NCI-H1105 treated with DMSO at 0.1 percent for 48 hours (cell line): ENCODE results near the gene OR2D2.
"Not testable (repeated sequence)": the region's sequence is repeated elsewhere in the genome, so short reads cannot be mapped to it uniquely, and the experiment has no call there.

Source experiments
- DNase-seq: peaks from one replicate; lab custom pipeline; 2025; lab: John Stamatoyannopoulos, UW

OR2D2 gene

DNA sequence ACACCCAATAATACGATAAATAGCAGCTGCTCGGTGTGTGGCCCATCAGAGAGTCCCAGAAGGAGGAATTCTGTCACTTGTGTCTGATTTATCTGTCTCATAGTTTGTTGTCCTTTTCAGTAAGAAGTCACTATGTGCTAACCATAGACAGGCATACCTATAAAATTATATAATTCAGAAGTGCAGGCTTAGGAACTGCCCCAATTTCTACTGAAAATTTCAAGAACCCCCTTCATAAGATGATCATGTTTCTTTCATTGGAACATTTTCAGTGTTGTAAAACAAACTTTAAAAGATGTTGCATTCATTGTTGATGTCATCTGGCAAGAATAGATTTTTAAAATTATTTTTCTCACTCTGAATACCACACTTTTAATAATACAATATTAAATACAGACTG, at the start of gene OR2D2:
TSS of gene OR2D2 (minus strand) at position 101 of the 400 bp plus-strand sequence. CDS start at position 101, 0 bp downstream.
- DNase-seq: no peak

DNA sequence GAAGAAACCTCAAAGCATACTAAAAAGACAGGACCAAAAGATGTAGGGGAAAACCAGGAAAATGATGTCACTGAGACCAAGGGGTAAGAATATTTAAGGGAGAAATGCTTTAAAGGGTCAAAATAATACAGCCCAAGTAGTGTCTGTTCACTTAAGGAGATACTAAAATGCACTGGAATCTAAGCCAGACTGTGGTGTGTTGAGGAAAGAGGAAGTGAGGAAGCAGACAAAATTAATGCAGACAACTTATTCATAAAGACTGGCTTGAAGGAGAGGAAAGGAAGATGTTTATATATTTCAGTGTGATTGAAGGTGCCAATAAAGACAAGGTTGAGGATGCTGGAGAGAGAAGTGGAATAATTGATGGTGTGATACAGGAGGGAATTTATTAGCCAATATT, 49.7 kb upstream of the OR2D2 start:
- DNase-seq: no peak

DNA sequence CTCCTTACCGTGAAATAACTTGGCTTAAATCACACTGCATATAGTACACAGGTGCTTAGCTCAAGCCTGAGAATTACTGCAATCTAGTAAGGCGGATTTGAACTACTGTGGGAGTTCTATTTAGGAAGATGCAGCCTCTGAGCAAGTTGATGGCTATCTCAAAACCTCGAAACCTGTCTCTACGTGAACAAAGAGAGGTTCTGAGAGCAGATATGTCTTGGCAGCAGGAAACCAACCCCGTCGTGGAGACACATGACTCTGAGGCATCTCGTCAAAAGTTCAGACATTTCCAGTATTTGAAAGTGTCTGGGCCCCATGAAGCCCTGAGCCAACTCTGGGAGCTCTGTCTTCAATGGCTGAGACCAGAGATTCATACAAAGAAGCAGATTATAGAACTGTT, 39.8 kb upstream of the OR2D2 start:
- no peak for DNase-seq

DNA sequence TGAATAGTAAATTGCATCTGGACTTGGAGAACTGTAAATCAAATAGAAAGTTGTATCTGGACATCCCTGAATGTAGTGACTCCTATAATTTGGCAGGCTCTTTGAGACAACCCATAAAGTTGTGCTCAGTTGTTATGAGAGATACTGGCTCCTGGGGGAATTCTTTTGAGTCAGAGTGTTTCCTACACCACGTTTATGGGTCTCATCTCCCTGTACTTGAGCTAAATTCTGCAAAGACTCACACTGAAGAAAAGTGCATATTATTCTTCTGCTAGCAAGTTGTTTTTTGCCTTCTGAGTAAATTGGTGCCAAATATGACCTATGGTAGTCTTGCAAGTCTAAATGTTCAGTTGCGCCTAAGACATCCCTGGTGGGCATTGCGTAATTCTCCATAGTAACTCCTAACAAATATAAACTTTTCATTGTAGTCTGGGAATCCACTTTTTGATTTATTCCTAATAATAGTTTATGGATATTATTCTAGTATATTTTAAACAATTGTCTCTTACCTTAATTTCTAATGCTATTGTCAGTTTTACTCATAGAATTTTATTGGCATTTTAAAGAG, 38.9 kb upstream of the OR2D2 start:
- no peak for DNase-seq

DNA sequence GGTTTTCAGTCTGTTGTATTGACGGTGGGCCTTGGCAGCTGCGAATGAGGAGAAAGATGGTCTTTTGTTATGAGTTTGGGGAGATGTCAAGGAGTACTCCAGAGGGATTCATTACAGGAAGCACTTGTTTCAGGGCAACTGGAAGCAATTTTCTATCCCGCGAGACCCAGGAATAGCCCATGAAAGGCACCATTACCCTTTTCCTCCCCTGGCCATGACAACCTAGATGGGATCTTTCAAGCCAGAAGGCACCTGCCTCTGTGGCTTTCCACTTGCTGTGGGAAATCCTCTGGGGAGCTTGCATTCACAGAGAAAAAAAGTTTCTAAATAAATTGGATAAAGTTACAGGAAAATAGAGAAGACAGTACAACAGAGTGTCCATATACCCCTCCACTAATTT, 36.6 kb upstream of the OR2D2 start:
- peak; percentile 24 for DNase-seq

- peak; percentile 90 for DNase-seq
These were observed 34.8 kb upstream of the OR2D2 start for GRCh38 chr11:6927030-6927617.

GRCh38 chr11:6926208-6927029, 34.1 kb upstream of the OR2D2 start, which contains the start of gene ZNF215:
Gene ZNF215, plus strand, starts transcription at chr11:6926426. Its CDS starts 5,847 bp downstream, at chr11:6932273.
- peak; percentile 62 for DNase-seq

- no peak for DNase-seq
These were observed 33.4 kb upstream of the OR2D2 start for GRCh38 chr11:6925636-6926207.

DNA sequence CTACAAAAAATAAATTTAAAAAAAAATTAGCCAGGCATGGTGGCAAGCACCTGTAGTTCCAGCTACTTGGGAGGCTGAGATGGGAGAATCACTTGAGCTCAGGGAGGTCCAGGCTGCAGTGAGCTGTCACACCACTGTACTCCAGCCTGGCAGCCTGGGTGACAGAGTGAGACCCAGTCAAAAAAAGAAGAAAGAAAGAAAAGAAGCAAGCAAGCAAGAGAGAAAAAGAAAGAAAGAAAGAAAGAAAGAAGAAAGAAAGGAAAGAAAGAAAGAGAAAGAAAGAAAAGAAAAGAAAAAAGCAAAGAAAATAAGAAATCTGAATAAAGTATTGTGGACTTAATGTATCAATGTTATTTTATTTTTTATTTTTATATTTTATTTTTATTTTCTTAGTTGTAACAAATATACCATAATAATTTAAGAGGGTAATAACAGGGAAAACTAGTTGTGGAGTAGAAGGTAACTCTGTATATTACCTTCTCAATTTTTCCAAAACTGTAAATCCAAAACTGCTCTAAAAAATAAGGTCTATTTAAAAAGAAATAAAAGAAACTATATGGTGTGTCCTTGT, 32.8 kb upstream of the OR2D2 start:
- no peak for DNase-seq

DNA sequence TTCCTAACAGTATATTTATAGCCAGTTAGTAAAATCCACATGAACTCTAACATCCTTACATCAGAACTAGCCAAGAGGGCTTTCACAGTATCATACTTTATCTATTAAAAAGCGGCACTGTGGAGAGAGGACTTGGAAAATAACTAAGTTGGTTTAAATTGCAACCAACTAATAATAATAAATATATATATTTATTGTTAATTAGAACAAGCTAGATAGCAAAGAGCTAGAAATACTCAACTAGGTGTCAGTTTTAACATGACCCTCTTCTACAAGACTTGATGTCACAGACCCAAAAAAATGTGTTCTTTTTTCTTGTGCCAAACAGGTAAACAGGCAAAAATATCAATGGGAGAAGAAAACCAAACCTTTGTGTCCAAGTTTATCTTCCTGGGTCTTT, 28.4 kb upstream of the OR2D2 start, which contains the start of gene OR2D3:
TSS of gene OR2D3 (plus strand) at position 301 of the 400 bp plus-strand sequence. CDS start at position 301, 0 bp downstream.
- DNase-seq: no peak

DNA sequence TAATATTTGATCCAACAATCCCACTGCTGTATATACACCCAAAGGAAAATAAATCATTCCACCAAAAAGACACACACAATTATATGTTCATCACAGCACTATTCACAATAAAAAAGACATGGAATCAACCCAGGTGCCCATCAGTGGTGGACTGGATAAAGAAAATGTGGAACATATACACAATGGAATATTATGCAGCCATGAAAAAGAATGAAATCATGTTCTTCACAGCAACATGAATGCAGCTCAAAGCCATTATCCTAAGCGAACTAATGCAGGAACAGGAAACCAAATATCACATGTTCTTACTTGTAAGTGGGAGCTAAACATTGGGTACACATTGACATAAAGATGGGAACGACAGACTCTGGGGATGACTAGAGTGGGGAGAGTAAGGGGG, 27.4 kb upstream of the OR2D2 start:
- no peak for DNase-seq

GRCh38 chr11:6911948-6912347, 19.6 kb upstream of the OR2D2 start:
- no peak for DNase-seq

DNA sequence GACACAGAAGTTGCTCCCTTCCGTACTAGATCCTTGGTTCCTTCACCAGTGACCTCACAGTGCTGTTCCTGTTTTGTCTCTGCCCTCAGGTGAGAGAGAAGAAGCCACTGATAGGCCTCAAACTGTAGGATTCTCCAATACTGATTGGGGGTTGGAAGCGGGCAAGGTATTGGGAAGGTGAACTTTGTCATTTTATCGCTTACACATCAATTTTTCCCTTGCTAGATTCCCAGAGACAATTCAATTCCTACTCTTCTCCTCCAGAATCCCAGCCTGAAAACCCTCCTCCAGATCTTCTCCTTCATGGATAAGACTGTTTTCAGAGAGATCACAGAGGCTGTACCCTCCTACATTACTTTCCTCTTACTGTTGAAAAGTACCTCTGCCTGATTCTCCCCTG, 19.1 kb upstream of the OR2D2 start:
- no peak for DNase-seq

DNA sequence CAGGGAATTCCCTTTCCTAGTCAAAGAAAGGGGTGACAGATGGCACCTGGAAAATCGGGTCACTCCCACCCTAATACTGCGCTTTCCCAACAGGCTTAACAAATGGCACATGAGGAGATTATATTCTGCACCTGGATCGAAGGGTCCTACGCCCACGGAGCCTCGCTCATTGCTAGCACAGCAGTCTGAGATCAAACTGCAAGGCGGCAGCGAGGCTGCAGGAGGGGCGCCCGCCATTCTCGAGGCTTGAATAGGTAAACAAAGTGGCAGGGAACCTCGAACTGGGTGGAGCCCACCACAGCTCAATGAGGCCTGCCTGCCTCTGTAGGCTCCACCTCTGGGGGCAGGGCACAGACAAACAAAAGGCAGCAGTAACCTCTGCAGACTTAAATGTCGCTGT, 12.5 kb upstream of the OR2D2 start:
- DNase-seq: not testable (repeated sequence)

DNA sequence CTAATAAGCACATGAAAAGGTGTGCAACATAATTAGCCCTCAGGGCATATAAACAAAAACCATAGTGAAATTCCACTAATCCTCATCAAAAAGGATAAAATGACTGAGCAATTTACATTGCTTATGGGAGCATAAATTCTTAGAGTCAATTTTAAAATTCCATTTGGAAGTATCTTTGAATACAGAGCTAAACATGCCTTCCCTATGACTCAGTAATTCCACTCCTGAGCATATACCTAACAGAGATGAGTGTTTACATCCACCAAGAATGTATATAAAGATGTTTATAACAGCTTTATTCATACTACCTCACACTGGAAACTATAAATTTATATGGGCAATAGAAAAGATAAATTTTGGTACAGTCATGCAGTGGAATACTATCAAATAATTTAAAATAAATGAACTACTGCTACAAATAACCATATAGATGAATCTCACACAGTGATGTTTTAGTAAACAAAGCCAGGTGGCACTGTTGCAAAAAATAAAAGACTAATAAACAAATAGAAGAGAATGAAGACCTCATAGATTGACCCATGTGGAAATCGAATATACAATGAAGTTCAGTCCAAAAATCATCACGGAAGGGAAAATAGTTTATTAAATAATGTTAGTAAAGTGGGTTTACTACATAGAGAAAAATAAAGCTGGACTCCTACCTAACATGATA, 8.2 kb upstream of the OR2D2 start:
- no peak for DNase-seq

DNA sequence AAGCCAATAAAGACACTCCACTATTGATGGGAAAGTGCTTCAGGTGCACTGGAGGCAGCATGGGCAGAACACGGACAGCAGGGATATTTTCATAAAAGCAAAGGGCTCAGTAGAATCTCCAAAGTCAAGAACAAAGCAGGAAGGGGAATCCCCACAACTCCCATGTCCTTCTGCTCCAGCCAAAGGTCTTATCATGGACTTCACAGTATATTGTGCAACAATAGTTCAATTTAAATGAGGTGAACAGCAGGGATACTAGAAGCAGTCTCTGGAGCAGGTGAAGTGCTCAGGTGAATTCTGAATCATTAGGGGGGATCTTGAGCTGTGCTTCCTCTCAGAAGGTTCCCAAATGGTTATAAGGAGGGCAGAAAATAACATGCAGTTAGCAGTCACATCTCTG, 6.6 kb upstream of the OR2D2 start:
- DNase-seq: no peak

DNA sequence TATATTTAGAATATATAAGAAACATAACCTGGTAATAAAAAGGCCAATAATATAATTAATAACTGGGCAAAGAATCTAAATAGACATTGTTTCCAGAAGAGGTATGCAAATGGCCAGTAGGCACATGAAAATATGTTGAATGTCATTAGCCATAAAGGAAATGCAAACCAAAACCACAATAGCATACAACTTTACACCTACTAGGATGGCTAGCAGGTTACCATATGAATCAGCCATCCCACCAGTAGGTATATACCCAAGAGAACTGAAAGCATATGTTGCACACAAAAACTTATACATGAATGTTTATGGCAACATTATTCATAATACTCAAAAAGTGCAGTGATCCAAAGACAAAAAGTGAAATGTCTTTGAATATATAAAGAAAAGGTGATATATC, 2.7 kb upstream of the OR2D2 start:
- no peak for DNase-seq

GRCh38 chr11:6894097-6894496, 1.8 kb upstream of the OR2D2 start:
- no peak for DNase-seq

- DNase-seq: no peak
These were observed 2.5 kb downstream of the OR2D2 start for GRCh38 chr11:6889835-6890234.

- no peak for DNase-seq
These were observed 3.5 kb downstream of the OR2D2 start for GRCh38 chr11:6888830-6889229.

- not testable (repeated sequence) for DNase-seq
These were observed 4.6 kb downstream of the OR2D2 start for GRCh38 chr11:6887711-6888110.

DNA sequence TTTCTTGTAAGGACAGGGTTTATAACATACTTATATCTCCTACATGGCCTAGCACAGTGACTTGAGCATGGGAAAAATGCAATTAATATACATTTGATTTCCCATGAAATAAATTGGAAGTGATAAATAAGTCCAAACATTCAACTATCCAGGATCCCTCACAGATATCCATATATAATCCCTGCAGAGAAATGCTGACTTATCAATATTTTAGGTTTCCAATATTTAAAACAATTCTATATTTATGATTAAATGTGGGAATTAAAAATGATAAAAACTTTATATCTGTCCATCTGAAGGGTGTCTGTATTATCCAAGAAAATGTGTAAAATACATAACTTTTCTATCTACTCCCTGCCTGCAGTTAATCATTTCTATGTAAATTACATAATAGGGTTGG, 9.5 kb downstream of the OR2D2 start:
- DNase-seq: no peak
